Brain pericyte (primary cell): ENCODE data around the gene ERMN.
A peak's percentile ranks its signal among the peaks of the same experiment; 100 is the strongest.

Experiments
- DNase-seq: peaks from one replicate; pipeline ENCODE4 v3.0.0-alpha.2; 2012; ENCODE audit warnings: low read depth, low spot score

Gene ERMN

DNA sequence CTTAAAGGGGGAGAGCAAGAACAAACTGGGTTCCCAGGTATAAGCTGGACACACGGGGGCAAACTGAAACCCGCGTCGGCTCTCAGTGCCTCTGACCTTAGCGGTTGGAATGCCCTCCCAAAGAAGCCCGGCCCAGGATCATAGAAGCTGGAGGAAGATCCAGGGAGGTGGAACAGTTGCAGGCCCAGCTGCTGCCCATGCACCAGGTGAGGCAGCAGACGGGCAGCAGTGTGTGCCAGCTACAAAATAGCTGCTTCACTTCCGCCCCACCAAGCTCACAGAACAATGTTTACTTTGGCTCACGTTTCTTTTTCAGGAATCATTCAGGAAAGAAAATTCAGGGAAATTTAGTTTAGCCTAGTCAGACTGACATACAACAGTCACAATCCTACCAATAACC lies 3.9 kb upstream of the ERMN start:
- DNase-seq: no peak

DNA sequence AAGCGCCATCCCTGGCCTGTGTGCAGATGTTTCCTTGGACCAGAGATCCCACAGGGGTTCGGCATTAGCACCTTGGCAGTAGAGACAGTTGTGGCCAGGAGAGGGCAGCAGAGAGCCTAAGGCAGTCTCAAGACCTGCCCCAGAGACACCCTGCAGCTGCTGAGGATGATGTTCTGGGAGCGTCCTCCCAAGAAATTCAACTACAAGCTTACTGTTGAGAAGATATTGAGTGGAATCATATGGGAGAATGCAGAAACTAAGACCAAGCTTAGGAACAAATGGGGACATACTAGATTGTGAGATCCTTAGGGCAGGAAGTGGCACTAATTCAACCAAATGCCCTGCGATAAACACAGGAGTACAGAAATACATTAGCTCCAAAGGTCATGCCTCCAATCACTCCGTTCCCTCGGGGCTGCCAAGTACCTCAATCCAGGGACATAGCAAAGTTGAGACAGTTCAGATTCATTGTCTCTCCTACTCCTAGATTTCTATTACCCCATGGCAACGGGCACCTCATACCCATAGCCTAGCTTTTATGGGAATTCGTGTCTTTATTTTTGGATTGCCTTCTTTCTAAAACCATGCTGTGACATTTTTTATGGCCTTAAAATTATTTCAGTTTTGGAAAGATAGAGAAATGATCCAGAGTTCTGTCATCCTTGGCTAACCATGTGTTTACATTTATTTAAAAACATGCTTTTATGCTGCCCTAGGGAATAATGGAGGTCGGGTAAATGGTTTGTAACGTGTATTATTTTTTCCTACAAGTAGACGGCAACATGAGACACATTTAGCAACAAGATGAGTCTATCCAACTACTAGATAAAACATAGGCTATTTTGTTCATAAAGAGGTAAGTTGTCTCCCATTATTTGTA lies 2.2 kb upstream of the ERMN start:
- DNase-seq: peak; percentile 53

DNA sequence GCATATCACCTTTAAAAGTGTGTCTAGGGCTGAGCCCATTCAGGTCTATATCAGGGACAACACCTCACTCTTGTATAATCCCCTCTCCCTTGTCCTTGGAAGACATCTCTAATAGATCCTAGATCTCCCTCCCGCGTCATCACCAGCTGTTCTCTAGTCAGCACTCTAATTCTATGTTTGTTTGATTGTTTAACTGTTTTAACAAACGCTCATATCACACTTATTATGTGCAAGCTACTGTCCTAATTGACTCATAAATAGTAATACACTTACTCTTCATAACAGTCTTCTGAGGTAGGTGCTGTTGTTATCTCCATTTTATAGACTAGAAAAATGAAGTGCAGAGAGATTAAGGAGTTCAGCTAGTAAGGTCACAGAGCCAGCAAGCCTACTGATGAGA lies 1.6 kb upstream of the ERMN start:
- no peak for DNase-seq

GRCh38 chr2:157326698-157327097 lies 1.1 kb upstream of the ERMN start:
- DNase-seq: no peak

DNA sequence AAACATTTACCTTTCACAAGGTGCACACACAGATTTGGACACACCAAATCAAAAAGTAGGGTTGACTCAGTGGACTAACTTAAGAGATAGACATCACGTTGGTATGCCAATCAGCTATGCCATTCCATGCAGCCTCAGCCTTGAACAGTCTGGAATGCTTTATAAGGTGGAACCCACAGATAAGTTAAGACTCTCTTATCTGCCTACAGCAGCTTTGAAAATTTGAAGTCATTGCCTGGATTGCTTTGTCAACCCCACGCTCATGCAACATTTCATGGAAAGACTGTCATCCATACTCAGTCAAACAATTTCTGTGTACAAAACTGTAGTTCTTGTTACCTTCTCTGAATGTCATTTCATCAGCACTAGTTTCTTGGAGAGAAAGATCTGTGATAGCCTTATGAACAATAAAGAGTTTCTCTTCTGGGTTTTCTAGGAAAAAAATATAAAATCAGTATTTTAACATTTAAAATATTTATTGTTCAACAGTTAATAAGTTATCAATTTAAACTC lies 1.2 kb downstream of the ERMN start:
- DNase-seq: no peak

GRCh38 chr2:157322432-157322831 lies 3.2 kb downstream of the ERMN start:
- DNase-seq: no peak

DNA sequence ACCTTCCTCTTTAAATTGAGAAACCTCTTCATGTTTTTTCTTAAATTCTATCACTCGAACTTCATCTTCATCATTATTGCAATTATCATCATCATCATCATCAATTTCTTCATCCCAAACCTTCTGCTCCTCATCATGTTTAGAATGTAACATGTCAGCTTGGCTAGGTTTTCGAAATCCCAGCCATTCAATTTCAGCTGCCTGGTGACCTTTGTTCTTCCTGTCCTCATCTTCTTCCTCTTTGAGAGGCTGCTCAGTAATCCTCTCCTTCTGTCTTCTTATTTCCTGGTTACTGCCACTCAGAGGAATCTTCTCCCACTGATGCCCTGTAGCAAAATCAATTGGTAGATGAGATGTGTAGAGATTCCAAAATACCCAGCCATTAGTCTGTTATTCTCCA lies 4.2 kb downstream of the ERMN start:
- no peak for DNase-seq

DNA sequence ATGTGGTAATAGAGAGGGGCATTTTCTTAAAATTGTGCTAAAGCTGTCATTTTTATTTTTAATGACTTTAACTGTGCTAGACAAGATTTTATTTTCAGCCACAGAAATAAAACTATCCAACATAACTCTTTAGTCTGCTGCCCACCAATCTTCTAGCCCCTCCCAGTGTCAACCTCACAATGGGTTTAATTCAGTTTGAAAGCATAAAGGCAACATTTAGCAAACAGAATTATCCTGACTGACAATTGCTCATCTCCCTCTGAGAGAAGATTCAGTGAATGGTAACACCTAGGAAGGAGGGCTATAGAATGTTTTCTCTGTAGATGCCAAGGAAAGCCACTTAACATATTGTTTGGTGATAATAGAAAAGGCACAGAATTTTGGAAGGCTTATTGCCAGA lies 5.2 kb downstream of the ERMN start:
- no peak for DNase-seq

DNA sequence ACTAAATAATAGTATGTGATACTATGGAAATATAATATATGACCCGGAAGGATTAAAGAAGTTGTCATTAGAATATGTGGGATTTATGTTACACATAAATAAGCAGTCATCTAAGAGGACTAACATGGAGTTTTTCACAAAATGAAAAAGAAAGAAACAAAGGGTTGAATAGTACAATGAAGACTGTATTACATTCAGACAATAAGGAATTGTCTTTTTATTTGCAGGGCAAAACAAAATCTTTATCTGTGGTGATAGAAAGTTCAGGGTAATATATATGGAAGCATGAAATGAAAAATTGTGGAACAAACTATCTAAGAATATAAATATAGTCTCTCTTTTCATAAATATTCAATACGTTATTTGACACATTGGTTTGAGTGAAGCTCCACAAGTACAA lies 5.8 kb downstream of the ERMN start:
- DNase-seq: no peak

DNA sequence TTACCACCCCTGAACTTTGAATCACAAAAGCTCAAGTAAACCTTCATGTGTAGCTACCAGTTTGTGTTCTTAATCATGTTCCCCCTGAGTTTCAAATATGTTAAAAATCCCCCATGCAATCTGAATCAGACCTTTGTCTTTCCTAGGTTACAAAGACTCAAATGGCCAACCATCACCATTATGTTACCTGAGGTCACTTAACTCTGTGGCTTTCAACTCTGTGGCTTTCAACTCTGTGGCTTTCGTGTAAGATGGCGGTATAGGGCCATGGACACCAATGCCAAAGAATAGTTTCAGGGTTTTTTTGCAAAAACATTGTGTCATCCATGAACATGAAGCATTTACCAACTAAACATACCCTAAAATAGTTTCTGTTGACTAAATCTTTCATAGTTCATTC lies 6.7 kb downstream of the ERMN start:
- DNase-seq: no peak

- no peak for DNase-seq
Measured at GRCh38 chr2:157315901-157316300, 9.7 kb downstream of the ERMN start.

DNA sequence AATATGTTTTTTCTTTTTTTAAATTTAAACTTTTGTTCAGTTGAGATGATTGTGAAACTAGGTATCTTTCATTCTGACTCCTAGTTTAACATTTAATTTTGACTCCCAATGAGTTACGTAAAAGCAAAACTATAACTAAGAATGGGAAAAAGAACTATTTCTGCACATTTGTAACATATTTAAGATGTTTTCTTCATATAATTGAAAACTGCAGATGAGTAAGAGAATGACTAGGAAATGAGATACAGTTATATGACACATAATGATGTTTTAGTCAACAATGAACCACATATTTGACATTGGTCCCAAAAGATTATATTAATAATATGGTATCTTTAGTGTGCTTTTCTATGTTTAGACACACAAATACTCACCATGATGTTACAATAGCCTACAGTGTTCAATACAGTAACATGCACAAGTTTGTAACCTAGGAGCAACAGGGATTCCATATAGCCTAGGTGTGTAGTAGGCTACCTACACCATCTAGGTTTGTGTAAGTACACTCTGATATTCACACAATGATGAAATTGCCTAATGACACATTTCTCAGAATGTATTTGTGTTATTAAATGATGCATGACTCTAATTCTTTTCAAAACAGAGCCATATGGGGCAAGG lies 12.6 kb downstream of the ERMN start:
- DNase-seq: no peak

DNA sequence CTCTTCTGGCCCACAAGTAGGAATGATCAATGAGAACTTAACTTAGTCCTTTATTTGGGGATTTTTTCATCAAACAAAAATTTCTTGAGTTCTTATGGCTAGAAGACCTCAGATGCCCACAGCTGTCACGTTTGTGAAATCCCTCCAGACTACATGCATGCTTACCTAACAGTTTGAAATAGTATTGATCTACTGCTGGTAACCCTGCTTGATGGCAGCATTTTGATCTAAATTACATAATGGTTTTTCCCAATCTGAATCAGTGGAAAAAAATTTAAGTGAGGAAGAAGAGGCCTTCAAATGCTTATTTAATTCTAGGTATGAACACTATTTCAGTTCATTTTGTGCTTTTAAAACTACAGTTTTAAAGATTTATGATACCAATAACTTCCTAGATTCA lies 13.9 kb downstream of the ERMN start:
- no peak for DNase-seq

DNA sequence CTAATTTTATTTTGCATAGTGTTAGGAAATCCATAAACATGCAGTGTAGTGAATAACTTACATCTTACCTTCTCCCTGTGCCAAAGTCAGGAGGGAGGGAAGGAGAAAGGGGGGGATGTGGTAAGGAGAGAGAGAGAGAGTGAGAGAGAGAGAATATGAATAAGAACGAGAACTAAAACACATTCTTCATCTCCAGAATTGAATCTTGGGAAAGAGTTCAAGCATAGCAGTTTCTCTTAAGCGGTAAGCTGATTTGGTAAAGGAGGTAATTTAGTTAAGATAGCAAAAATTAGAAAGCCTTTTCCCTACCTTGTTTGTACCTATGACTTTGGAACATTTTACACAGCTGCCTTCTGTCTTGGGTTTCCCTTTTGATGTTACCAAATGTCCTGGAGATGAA lies 15.7 kb downstream of the ERMN start:
- no peak for DNase-seq

DNA sequence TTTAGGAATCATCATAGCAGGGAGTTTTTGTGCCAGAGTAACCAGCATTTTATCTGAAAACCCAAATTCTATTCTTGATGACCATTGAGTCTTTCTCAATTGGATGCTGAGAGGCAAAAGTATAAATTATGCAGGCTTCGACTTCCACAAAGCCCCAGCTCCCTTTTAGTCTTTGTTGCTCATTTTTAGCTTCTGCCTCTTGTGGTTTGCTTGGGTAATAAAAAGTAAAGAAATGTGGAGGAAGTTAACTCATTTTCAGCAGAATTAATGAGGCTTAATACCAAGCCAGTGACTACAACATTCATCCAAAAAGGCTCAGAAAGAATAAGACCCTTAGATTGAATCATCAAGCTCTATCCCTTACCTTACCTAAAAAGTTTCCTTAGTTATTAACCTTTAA lies 18.6 kb downstream of the ERMN start:
- DNase-seq: no peak

GRCh38 chr2:157305723-157306110 lies 19.9 kb downstream of the ERMN start:
- DNase-seq: no peak

- no peak for DNase-seq
Measured at GRCh38 chr2:157304811-157305722, 20.6 kb downstream of the ERMN start.

DNA sequence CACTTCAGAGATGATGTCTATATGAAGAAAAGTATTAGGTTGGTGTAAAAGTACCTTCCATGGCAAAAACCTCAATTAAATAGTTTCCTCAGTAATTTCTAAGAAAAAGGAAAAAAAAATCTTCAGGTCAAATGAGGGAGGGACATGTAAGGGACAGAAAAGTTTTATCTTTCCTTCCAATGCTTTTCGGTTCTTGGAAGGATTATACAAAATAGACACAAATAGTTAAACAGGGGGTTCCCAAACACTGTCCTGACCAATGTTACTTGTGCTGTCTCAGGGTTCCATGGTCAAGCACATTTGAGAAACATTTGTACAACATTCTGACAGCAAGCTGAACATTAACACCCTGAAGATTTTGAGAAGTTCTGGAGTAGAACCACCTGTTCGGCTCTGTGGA lies 22.0 kb downstream of the ERMN start:
- no peak for DNase-seq

- DNase-seq: no peak
Measured at GRCh38 chr2:157302492-157303099, 23.0 kb downstream of the ERMN start.

DNA sequence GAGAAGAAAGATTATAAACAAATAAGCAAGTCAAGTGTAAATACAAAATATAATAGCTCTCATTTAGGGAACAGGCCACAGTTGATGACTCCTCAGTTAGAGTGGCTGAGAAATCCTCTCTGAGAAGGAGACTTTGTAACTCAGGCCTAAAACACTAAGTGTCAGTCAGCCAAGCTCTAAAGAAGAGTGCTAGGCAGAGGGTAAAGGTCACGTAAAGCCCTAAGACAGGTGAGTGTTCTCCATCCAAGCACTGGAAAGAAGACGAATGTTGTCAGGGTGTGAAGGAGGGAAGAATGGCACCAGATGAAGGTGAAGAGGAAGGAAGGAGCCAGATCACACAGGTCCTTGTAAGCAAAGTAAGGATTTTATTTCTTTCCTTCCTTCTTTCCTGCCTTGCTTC lies 24.3 kb downstream of the ERMN start:
- DNase-seq: no peak

DNA sequence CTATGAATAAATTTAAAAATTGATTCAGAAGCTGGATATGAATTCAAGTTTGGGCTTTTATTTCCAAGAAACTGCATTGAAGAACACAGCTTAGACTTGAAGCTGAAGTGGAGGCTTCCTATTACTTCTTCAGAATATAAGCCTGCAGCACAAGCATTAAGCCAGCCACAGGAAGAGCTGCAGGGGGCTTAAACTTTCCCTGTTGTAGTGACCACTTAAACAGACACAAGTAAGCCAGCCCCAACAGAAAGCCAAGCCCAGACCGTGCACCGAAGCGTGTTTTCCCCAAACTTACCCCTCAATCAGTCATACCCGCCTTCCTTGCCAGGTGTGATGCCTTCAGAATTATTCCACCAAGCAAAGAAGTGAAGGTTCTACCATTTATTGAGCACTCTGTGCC lies 28.7 kb downstream of the ERMN start:
- DNase-seq: no peak

- no peak for DNase-seq
Measured at GRCh38 chr2:157296490-157296889, 29.1 kb downstream of the ERMN start.
